ENCODE results near the gene ESF1. TPM values are rescaled to one million over a fixed set of nuclear protein-coding genes. Genes with fewer than 3 reads are reported as not detected.

Gene ESF1
- total RNA-seq, 1 experiment from 2014 or later, result 21.2 TPM

- POLR2A ChIA-PET, result interaction anchor here (1.1 to 4.2 kb wide), 4 partner anchors 14 to 243 kb away, joined by 3 to 28 read pairs (median 10); no protein-coding TSS in a partner anchor
- Mint-ChIP-seq H3K4me3 (ENCODE audit: unreplicated experiment) (no peak overlapping the region), H3K36me3 (ENCODE audit: insufficient read depth, unreplicated experiment) (peaks cover 67% of the 10 kb centered on the region), H3K9me3 (ENCODE audit: unreplicated experiment) (no peaks in the 10 kb centered on the region), H3K27me3 (ENCODE audit: insufficient read depth, unreplicated experiment) (no peaks in the 10 kb centered on the region), H3K27ac (ENCODE audit: low read depth, unreplicated experiment) (no peak overlapping the region), H3K4me1 (ENCODE audit: insufficient read depth, unreplicated experiment) (no peaks in the 10 kb centered on the region)
- CTCF ChIA-PET, result interaction anchor here (0.5 to 8.6 kb wide), 9 partner anchors 12 to 1941 kb away, joined by 3 to 154 read pairs (median 6); partner anchors contain the start of genes ESF1 and NDUFAF5
- TF ChIP-seq CTCF (IDR thresholded peaks at IDR 0.05; ENCODE audit: unreplicated experiment), result no peak
- intact Hi-C loops (cut with micrococcal nuclease), result no loop called here
- DNase-seq (ENCODE audit: unreplicated experiment), result no peak
- BruUV-seq (replicated peaks), result no TSS peak
Observed at GRCh38 chr20:13817342-13817741, 32.6 kb upstream of the ESF1 start.

- DNase-seq (ENCODE audit: unreplicated experiment), result no peak
- intact Hi-C loops (cut with micrococcal nuclease), result no loop called here
- Mint-ChIP-seq H3K9me3 (ENCODE audit: unreplicated experiment) (no peaks in the 10 kb centered on the region), H3K27ac (ENCODE audit: low read depth, unreplicated experiment) (no peak overlapping the region), H3K4me3 (ENCODE audit: unreplicated experiment) (no peak overlapping the region), H3K27me3 (ENCODE audit: insufficient read depth, unreplicated experiment) (no peaks in the 10 kb centered on the region), H3K4me1 (ENCODE audit: insufficient read depth, unreplicated experiment) (no peaks in the 10 kb centered on the region), H3K36me3 (ENCODE audit: insufficient read depth, unreplicated experiment) (peaks cover 71% of the 10 kb centered on the region)
- TF ChIP-seq CTCF (IDR thresholded peaks at IDR 0.05; ENCODE audit: unreplicated experiment), result no peak
- no TSS peak for BruUV-seq (replicated peaks)
- POLR2A ChIA-PET, result interaction anchor here (2.7 to 3.7 kb wide), 2 partner anchors 13 to 16 kb away, joined by 6 to 15 read pairs; no protein-coding TSS in a partner anchor
- CTCF ChIA-PET, result interaction anchor here (0.6 to 8.5 kb wide), 5 partner anchors 11 to 1942 kb away, joined by 3 to 100 read pairs (median 6); no protein-coding TSS in a partner anchor
Observed at GRCh38 chr20:13816757-13817156, 32.0 kb upstream of the ESF1 start.

- no peak overlapping the region for H3K4me3 Mint-ChIP-seq (ENCODE audit: unreplicated experiment)
- no peak for TF ChIP-seq CTCF (IDR thresholded peaks at IDR 0.05; ENCODE audit: unreplicated experiment)
- no peak for DNase-seq (ENCODE audit: unreplicated experiment)
- H3K36me3 Mint-ChIP-seq (ENCODE audit: insufficient read depth, unreplicated experiment), result peaks cover 58% of the 10 kb centered on the region
- POLR2A ChIA-PET, result interaction anchor here (0.6 to 3.7 kb wide), 3 partner anchors 8 to 1867 kb away, joined by 3 to 15 read pairs (median 5); no protein-coding TSS in a partner anchor
- H3K27me3 Mint-ChIP-seq (ENCODE audit: insufficient read depth, unreplicated experiment), result no peaks in the 10 kb centered on the region
- CTCF ChIA-PET, result interaction anchor here (1.7 kb wide), 1 partner anchor 26 kb away, joined by 5 read pairs; no protein-coding TSS in a partner anchor
- no peaks in the 10 kb centered on the region for H3K4me1 Mint-ChIP-seq (ENCODE audit: insufficient read depth, unreplicated experiment)
- H3K9me3 Mint-ChIP-seq (ENCODE audit: unreplicated experiment), result no peaks in the 10 kb centered on the region
- no peak overlapping the region for H3K27ac Mint-ChIP-seq (ENCODE audit: low read depth, unreplicated experiment)
- intact Hi-C loops (cut with micrococcal nuclease), result no loop called here
- BruUV-seq (replicated peaks), result no TSS peak
Observed at GRCh38 chr20:13814672-13815071, 30.0 kb upstream of the ESF1 start.

GRCh38 chr20:13813910-13814309, 29.2 kb upstream of the ESF1 start:
- H3K27me3 Mint-ChIP-seq (ENCODE audit: insufficient read depth, unreplicated experiment), result no peaks in the 10 kb centered on the region
- no peak overlapping the region for H3K27ac Mint-ChIP-seq (ENCODE audit: low read depth, unreplicated experiment)
- CTCF ChIA-PET, result interaction anchor here (1.7 kb wide), 1 partner anchor 26 kb away, joined by 5 read pairs; no protein-coding TSS in a partner anchor
- no peak for DNase-seq (ENCODE audit: unreplicated experiment)
- intact Hi-C loops (cut with micrococcal nuclease), result no loop called here
- no peaks in the 10 kb centered on the region for H3K4me1 Mint-ChIP-seq (ENCODE audit: insufficient read depth, unreplicated experiment)
- H3K4me3 Mint-ChIP-seq (ENCODE audit: unreplicated experiment), result no peak overlapping the region
- POLR2A ChIA-PET, result interaction anchor here (0.5 to 3.7 kb wide), 6 partner anchors 10 to 30 kb away, joined by 3 to 15 read pairs (median 4); partner anchors contain the start of gene ESF1
- peaks cover 54% of the 10 kb centered on the region for H3K36me3 Mint-ChIP-seq (ENCODE audit: insufficient read depth, unreplicated experiment)
- BruUV-seq (replicated peaks), result no TSS peak
- no peak for TF ChIP-seq CTCF (IDR thresholded peaks at IDR 0.05; ENCODE audit: unreplicated experiment)
- H3K9me3 Mint-ChIP-seq (ENCODE audit: unreplicated experiment), result no peaks in the 10 kb centered on the region
